Neural progenitor cell (in vitro differentiated cells): ENCODE results near the gene TSPAN17. TPM values are rescaled to one million over a fixed set of nuclear protein-coding genes. Genes with fewer than 3 reads are reported as not detected.

Source experiments
- DNase-seq: peaks from one replicate; pipeline ENCODE4 v3.0.0-alpha.2; 2016; ENCODE audit warnings: low spot score
- H2AFZ ChIP-seq: fragments of 200-600 bp; sonication (generic); replicated peaks from 2 replicates; pipeline ENCODE4 v1.6.1; 2016; ENCODE audit warnings: antibody characterized with exemption
- H3F3A ChIP-seq: fragments of 200-600 bp; sonication (generic); 2 replicates; pipeline ENCODE4 v1.6.1; 2016; ENCODE audit warnings: antibody characterized with exemption, low read depth
- H3K27ac ChIP-seq: fragments of 200-600 bp; sonication (generic); 2 replicates; pipeline ENCODE4 v1.5.1; 2016; ENCODE audit warnings: mild to moderate bottlenecking
- H3K27me3 ChIP-seq: fragments of 200-600 bp; sonication (generic); 2 replicates; pipeline ENCODE4 v1.6.1; 2016; ENCODE audit warnings: mild to moderate bottlenecking, moderate library complexity
- H3K36me3 ChIP-seq: fragments of 200-600 bp; sonication (generic); 2 replicates; pipeline ENCODE4 v1.5.1; 2016
- H3K4me1 ChIP-seq: fragments of 200-600 bp; sonication (generic); 2 replicates; pipeline ENCODE4 v1.6.1; 2016; ENCODE audit warnings: mixed run types
- H3K4me2 ChIP-seq: fragments of 200-600 bp; sonication (generic); 2 replicates; pipeline ENCODE4 v1.6.1; 2016
- H3K4me3 ChIP-seq: fragments of 200-600 bp; sonication (generic); 2 replicates; pipeline ENCODE4 v1.5.1; 2016
- H3K79me2 ChIP-seq: fragments of 200-600 bp; sonication (generic); 2 replicates; pipeline ENCODE4 v1.6.1; 2016; ENCODE audit warnings: low read depth
- H3K9ac ChIP-seq: fragments of 200-600 bp; sonication (generic); 2 replicates; pipeline ENCODE4 v1.6.1; 2016
- H3K9me3 ChIP-seq: fragments of 200-600 bp; sonication (generic); 2 replicates; pipeline ENCODE4 v1.5.1; 2016; ENCODE audit warnings: low read depth
- H4K20me1 ChIP-seq: fragments of 200-600 bp; sonication (generic); 2 replicates; pipeline ENCODE4 v1.6.1; 2016; ENCODE audit warnings: low read depth
- H3K27ac Mint-ChIP-seq: 3 replicates; pipeline ENCODE4 v1.8.0; 2021; ENCODE audit warnings: mixed read lengths
- H3K27me3 Mint-ChIP-seq: 2 replicates; pipeline ENCODE4 v1.8.0; 2022; ENCODE audit warnings: low read depth, mild to moderate bottlenecking, inconsistent platforms, moderate library complexity, mixed read lengths; ENCODE audit not compliant: insufficient read depth
- H3K36me3 Mint-ChIP-seq: 3 replicates; pipeline ENCODE4 v1.8.0; 2021; ENCODE audit warnings: mixed read lengths
- H3K4me1 Mint-ChIP-seq: 3 replicates; pipeline ENCODE4 v1.8.0; 2021; ENCODE audit warnings: mixed read lengths
- H3K4me3 Mint-ChIP-seq: 3 replicates; pipeline ENCODE4 v1.8.0; 2021; ENCODE audit warnings: mild to moderate bottlenecking, moderate library complexity, mixed read lengths
- H3K9me3 Mint-ChIP-seq: 3 replicates; pipeline ENCODE4 v1.8.0; 2020; ENCODE audit warnings: mixed read lengths
- EZH2 ChIP-seq: fragments of 200-600 bp; sonication (generic); IDR thresholded peaks from 2 replicates; pipeline ENCODE4 v1.6.1; 2017; ENCODE audit warnings: antibody characterized with exemption, mild to moderate bottlenecking, moderate library complexity
- EZH2phosphoT487 ChIP-seq: fragments of 200-600 bp; sonication (generic); IDR thresholded peaks from 2 replicates; pipeline ENCODE4 v1.6.1; 2017; ENCODE audit warnings: antibody characterized with exemption
- total RNA-seq: library from RNA; depleted of rRNA; stranded (reverse); fragments of >200 nt; gene quantifications from 2 replicates; pipeline ENCODE4 v1.2.3, GENCODE V29; 2015; ENCODE audit warnings: low replicate concordance
- TF ChIP-seq, protein P1 (sequence below): fragments of 200-600 bp; sonication (generic); IDR thresholded peaks from 2 replicates; pipeline ENCODE4 v1.5.1; 2017; ENCODE audit warnings: antibody characterized with exemption, mild to moderate bottlenecking

TSPAN17 gene
- total RNA-seq, 1 donor from 2014 or later, result 25.9 TPM

- peaks cover 50% of the 10 kb centered on the region for H3K4me1 ChIP-seq
- H3K9me3 ChIP-seq, result no peaks in the 10 kb centered on the region
- peaks cover 22% of the 10 kb centered on the region for H3K27me3 Mint-ChIP-seq
- peak; percentile 81 for DNase-seq
- H3K27me3 ChIP-seq, result no peaks in the 10 kb centered on the region
- H2AFZ ChIP-seq, result peak overlapping the region; percentile 52
- TF ChIP-seq EZH2phosphoT487, result no peak
- TF ChIP-seq, protein P1, sequence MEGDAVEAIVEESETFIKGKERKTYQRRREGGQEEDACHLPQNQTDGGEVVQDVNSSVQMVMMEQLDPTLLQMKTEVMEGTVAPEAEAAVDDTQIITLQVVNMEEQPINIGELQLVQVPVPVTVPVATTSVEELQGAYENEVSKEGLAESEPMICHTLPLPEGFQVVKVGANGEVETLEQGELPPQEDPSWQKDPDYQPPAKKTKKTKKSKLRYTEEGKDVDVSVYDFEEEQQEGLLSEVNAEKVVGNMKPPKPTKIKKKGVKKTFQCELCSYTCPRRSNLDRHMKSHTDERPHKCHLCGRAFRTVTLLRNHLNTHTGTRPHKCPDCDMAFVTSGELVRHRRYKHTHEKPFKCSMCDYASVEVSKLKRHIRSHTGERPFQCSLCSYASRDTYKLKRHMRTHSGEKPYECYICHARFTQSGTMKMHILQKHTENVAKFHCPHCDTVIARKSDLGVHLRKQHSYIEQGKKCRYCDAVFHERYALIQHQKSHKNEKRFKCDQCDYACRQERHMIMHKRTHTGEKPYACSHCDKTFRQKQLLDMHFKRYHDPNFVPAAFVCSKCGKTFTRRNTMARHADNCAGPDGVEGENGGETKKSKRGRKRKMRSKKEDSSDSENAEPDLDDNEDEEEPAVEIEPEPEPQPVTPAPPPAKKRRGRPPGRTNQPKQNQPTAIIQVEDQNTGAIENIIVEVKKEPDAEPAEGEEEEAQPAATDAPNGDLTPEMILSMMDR, result peak; percentile 75
- H3K36me3 Mint-ChIP-seq, result no peaks in the 10 kb centered on the region
- H3K4me1 Mint-ChIP-seq, result peaks cover 44% of the 10 kb centered on the region
- H3K27ac ChIP-seq, result no peak overlapping the region
- H3K9ac ChIP-seq, result no peak overlapping the region
- no peaks in the 10 kb centered on the region for H4K20me1 ChIP-seq
- peak overlapping the region; percentile 61 for H3K27ac Mint-ChIP-seq
- H3K4me2 ChIP-seq, result peak overlapping the region; percentile 42
- H3K4me3 ChIP-seq, result no peak overlapping the region
- H3K4me3 Mint-ChIP-seq, result no peak overlapping the region
- H3K9me3 Mint-ChIP-seq, result no peaks in the 10 kb centered on the region
- peaks cover 25% of the 10 kb centered on the region for H3F3A ChIP-seq
- no peaks in the 10 kb centered on the region for H3K79me2 ChIP-seq
- H3K36me3 ChIP-seq, result no peaks in the 10 kb centered on the region
Measured at GRCh38 chr5:176700239-176700847, 53.1 kb downstream of the TSPAN17 start.

- Mint-ChIP-seq H3K36me3 (no peaks in the 10 kb centered on the region), H3K27ac (peak overlapping the region; percentile 25), H3K4me1 (peaks cover 31% of the 10 kb centered on the region), H3K9me3 (no peaks in the 10 kb centered on the region), H3K4me3 (peak overlapping the region; percentile 0), H3K27me3 (peaks cover 16% of the 10 kb centered on the region)
- no peaks in the 10 kb centered on the region for H3K9me3 ChIP-seq
- DNase-seq, result no peak
- no peak overlapping the region for H3K4me2 ChIP-seq
- TF ChIP-seq EZH2phosphoT487 (no peak), EZH2 (no peak)
- TF ChIP-seq, protein P1, result no peak
- no peak overlapping the region for H3K9ac ChIP-seq
- no peak overlapping the region for H2AFZ ChIP-seq
- no peaks in the 10 kb centered on the region for H4K20me1 ChIP-seq
- no peak overlapping the region for H3K27ac ChIP-seq
- H3K4me3 ChIP-seq, result no peak overlapping the region
- H3K4me1 ChIP-seq, result peaks cover 33% of the 10 kb centered on the region
- peaks cover 15% of the 10 kb centered on the region for H3F3A ChIP-seq
- H3K79me2 ChIP-seq, result no peaks in the 10 kb centered on the region
- no peaks in the 10 kb centered on the region for H3K36me3 ChIP-seq
- no peaks in the 10 kb centered on the region for H3K27me3 ChIP-seq
Measured at GRCh38 chr5:176702671-176703641, 55.7 kb downstream of the TSPAN17 start.

- H3K27me3 Mint-ChIP-seq, result peaks cover 16% of the 10 kb centered on the region
- no peaks in the 10 kb centered on the region for H3K36me3 ChIP-seq
- DNase-seq, result no peak
- H3K4me1 ChIP-seq, result peaks cover 24% of the 10 kb centered on the region
- no peak overlapping the region for H2AFZ ChIP-seq
- H3K27me3 ChIP-seq, result no peaks in the 10 kb centered on the region
- H3K27ac Mint-ChIP-seq, result no peak overlapping the region
- H3K9me3 ChIP-seq, result no peaks in the 10 kb centered on the region
- peaks cover 24% of the 10 kb centered on the region for H3K4me1 Mint-ChIP-seq
- H3K4me3 ChIP-seq, result no peak overlapping the region
- H3K4me2 ChIP-seq, result no peak overlapping the region
- no peak overlapping the region for H3K9ac ChIP-seq
- peaks cover 6% of the 10 kb centered on the region for H3F3A ChIP-seq
- no peaks in the 10 kb centered on the region for H4K20me1 ChIP-seq
- H3K79me2 ChIP-seq, result no peaks in the 10 kb centered on the region
- no peaks in the 10 kb centered on the region for H3K9me3 Mint-ChIP-seq
- no peaks in the 10 kb centered on the region for H3K36me3 Mint-ChIP-seq
- H3K4me3 Mint-ChIP-seq, result no peak overlapping the region
- H3K27ac ChIP-seq, result no peak overlapping the region
- TF ChIP-seq EZH2phosphoT487 (no peak), EZH2 (no peak)
- TF ChIP-seq, protein P1, result no peak
Measured at GRCh38 chr5:176703857-176704256, 56.6 kb downstream of the TSPAN17 start.
